Activated CD8-positive, alpha-beta memory T cell treated with anti-CD3 and anti-CD28 coated beads for 4 hours (primary cell): ENCODE results near the gene WDR70.
"Not testable (repeated sequence)": the region's sequence is repeated elsewhere in the genome, so short reads cannot be mapped to it uniquely, and the experiment has no call there.

ENCODE experiments used
- DNase-seq, 2 donors: peaks; one replicate each; pipeline ENCODE4 v3.0.0-alpha.2; 2020; ENCODE audit warnings: low read depth in 2 of 2

WDR70 gene

GRCh38 chr5:37514946-37515345 lies 135.8 kb downstream of the WDR70 start:
- no peak for DNase-seq

GRCh38 chr5:37517686-37518085 lies 138.6 kb downstream of the WDR70 start:
- DNase-seq: no peak

GRCh38 chr5:37518356-37518755 lies 139.2 kb downstream of the WDR70 start:
- DNase-seq: not testable (repeated sequence)

GRCh38 chr5:37519304-37519703 lies 140.2 kb downstream of the WDR70 start:
- no peak for DNase-seq

GRCh38 chr5:37519807-37520206 lies 140.7 kb downstream of the WDR70 start:
- DNase-seq: no peak

- no peak for DNase-seq
Measured at GRCh38 chr5:37520811-37521210, 141.7 kb downstream of the WDR70 start.

- no peak for DNase-seq
Measured at GRCh38 chr5:37532976-37533740, 154.0 kb downstream of the WDR70 start.

GRCh38 chr5:37533851-37534250 lies 154.7 kb downstream of the WDR70 start:
- DNase-seq: no peak

GRCh38 chr5:37539459-37539858 lies 160.3 kb downstream of the WDR70 start:
- DNase-seq: no peak

- DNase-seq: no peak
Measured at GRCh38 chr5:37543216-37543615, 164.1 kb downstream of the WDR70 start.

GRCh38 chr5:37549411-37549810 lies 170.3 kb downstream of the WDR70 start:
- DNase-seq: no peak

- DNase-seq: no peak
Measured at GRCh38 chr5:37552161-37552560, 173.0 kb downstream of the WDR70 start.

GRCh38 chr5:37552770-37553719 lies 173.9 kb downstream of the WDR70 start:
- no peak for DNase-seq

GRCh38 chr5:37553720-37554404 lies 174.7 kb downstream of the WDR70 start:
- no peak for DNase-seq

GRCh38 chr5:37554405-37554739 lies 175.3 kb downstream of the WDR70 start:
- no peak for DNase-seq

- no peak for DNase-seq
Measured at GRCh38 chr5:37554938-37555337, 175.8 kb downstream of the WDR70 start.

GRCh38 chr5:37557734-37558293 lies 178.7 kb downstream of the WDR70 start:
- no peak for DNase-seq

- DNase-seq: no peak
Measured at GRCh38 chr5:37565062-37565670, 186.0 kb downstream of the WDR70 start.

GRCh38 chr5:37567566-37567965 lies 188.4 kb downstream of the WDR70 start:
- no peak for DNase-seq

- no peak for DNase-seq
Measured at GRCh38 chr5:37568018-37568753, 189.1 kb downstream of the WDR70 start.

- DNase-seq: no peak
Measured at GRCh38 chr5:37568893-37569292, 189.8 kb downstream of the WDR70 start.
